B cell (primary cell): ENCODE measurements around the gene RFX3.

ENCODE experiments used
- EZH2 ChIP-seq: IDR thresholded peaks from 2 replicates; pipeline ENCODE4 v1.6.1; 2012; ENCODE audit warnings: borderline replicate concordance, low read depth, mild to moderate bottlenecking, moderate library complexity, low read length; ENCODE audit not compliant: insufficient read depth, poor library complexity, severe bottlenecking
- TF ChIP-seq, protein P1 (sequence below): fragments of 200-600 bp; IDR thresholded peaks from one replicate; pipeline ENCODE4 v1.8.0; 2022; ENCODE audit warnings: antibody characterized with exemption, mild to moderate bottlenecking

DNA sequence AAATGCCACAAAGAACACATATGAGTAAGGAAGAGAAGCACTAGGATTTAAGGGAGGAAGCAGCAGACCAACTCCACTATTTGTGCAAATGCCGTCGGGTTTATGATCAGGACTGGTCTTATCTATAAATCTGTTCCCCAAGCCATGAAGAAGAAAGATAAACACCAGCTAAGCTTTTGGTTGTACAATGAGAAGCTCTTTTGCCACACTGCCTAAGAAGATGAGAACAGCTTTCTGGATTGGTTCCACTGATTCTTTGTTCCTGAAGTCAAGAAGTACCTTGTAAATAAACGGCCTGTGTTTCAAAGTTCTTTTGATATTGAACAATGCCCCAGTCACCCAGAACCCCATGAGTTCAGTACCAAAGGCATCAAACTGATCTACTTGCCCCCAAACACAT, 93.9 kb downstream of the RFX3 start:
- TF ChIP-seq, protein P1, sequence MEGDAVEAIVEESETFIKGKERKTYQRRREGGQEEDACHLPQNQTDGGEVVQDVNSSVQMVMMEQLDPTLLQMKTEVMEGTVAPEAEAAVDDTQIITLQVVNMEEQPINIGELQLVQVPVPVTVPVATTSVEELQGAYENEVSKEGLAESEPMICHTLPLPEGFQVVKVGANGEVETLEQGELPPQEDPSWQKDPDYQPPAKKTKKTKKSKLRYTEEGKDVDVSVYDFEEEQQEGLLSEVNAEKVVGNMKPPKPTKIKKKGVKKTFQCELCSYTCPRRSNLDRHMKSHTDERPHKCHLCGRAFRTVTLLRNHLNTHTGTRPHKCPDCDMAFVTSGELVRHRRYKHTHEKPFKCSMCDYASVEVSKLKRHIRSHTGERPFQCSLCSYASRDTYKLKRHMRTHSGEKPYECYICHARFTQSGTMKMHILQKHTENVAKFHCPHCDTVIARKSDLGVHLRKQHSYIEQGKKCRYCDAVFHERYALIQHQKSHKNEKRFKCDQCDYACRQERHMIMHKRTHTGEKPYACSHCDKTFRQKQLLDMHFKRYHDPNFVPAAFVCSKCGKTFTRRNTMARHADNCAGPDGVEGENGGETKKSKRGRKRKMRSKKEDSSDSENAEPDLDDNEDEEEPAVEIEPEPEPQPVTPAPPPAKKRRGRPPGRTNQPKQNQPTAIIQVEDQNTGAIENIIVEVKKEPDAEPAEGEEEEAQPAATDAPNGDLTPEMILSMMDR = no peak
- TF ChIP-seq EZH2 = no peak
